CD4-positive, alpha-beta T cell treated with Interleukin-15 for 1 hour (primary cell): Measurements from ENCODE around the gene PRKAB1.
"Not testable (repeated sequence)": the region's sequence is repeated elsewhere in the genome, so short reads cannot be mapped to it uniquely, and the experiment has no call there.

Experiments used
- DNase-seq: peaks from one replicate; pipeline ENCODE4 v3.0.0-alpha.2; 2020

Gene PRKAB1, protein sequence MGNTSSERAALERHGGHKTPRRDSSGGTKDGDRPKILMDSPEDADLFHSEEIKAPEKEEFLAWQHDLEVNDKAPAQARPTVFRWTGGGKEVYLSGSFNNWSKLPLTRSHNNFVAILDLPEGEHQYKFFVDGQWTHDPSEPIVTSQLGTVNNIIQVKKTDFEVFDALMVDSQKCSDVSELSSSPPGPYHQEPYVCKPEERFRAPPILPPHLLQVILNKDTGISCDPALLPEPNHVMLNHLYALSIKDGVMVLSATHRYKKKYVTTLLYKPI

DNA sequence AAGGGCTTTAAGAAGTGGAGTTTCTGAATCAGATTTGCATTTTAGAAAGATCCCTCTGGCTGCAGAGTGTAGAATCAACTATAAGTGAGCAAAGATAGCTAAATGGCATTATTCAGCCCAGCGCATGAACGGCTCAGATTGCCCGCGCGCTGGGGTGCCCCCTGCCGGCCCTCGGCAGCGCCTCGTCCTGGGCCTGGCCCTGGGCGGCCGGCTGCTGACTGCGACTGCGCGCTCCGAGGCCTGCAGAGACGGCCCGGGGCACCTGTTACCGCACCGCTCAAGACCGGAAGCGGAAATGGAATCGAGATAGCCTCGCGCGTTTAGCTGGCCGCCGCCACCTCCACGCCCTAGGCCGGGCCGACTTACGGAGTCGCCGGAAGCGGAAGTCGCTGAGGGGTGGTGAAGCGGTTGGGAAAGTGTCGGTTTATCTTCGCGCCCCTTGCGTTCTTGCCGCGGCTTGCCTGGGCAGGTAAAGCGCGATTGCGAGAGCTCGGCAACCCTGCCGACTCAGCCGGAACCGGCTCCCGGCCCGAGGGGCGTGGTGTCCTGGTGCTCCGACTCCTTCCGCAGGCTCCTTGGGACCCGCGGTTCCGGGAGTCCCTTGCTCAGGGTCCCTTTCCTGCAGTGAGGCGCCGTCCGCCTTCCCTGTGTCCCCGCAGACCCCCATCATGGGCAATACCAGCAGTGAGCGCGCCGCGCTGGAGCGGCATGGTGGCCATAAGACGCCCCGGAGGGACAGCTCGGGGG lies at the start of gene PRKAB1:
PRKAB1 (plus strand) TSS at position 557 of the 747 bp plus-strand sequence; CDS start at position 669, 112 bp downstream.
- peak; percentile 98 for DNase-seq

DNA sequence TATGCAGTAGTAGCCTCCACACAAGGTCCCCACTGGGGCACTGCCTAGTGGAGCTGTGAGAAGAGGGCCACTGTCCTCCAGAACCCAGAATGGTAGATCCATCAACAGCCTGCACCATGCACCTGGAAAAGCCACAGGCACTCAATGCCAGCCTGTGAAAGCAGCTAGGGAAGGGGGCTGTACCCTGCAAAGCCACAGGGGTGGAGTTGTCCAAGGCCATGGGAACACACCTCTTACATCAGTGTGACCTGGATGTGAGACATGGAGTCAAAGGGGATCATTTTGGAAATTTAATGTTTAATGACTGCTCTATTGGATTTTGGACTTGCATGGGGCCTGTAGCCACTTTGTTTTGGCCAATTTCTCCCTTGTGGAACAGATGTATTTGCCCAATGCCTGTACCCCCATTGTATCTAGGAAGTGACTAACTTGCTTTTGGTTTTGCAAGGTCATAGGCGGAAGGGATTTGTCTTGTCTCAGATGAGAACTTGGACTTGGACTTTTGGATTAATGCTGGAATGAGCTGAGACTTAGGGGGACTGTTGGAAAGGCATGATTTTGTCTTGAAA lies 49.5 kb upstream of the PRKAB1 start:
- not testable (repeated sequence) for DNase-seq

DNA sequence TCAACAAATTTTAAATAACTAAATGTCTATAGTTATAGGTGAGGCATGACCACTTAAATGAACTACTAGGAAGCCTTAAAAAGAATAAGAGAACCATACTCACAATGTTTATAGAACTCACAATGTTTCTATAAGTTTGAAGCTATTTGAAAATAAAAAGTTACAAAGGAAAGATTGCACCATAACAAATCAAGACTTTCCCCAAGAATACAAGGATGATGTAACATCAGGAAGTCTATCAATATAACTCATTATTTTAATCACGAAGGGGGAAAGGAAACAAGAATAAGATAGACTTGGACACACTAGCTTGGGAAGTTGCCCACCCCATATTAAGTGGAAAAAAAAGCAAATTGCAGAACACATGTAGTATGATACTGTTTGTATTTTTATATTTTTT lies 47.4 kb upstream of the PRKAB1 start:
- DNase-seq = no peak

DNA sequence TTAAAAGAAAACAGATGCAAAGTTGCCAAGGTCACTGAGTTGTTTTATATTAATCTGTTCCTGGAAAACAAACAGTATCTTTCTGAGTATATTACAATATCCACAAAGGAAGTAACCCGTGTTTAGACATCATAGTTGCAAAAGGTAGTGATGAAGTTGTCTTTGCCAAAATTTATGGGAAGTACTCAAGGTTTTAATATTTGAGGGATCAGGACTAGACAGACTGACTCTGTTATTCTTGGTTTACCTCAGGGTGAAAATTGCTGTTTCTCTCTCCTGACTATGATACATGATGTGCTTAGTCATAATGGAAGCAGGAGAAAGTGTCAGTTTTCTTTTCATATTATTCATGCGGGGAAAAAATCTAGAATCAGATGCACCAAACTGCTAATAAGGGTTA lies 46.1 kb upstream of the PRKAB1 start:
- DNase-seq = no peak

DNA sequence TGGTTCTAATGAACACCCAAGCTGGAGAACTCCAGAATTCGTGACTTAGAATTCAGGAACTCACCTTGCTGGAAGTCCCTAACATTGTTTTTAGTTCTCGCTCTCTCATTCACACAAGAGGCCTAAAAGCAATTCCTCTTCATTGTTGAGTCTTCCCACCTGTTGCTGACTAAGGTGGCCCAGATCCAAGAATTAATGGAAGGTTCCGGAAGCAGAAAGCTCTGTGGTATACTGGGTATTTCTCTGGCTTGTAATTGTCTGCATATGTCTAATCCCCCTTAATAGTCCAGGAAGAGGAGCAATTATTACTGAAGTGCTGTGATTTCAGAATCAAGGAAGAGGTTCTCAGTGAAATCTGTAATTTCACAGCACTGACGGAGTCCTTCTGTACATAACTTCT lies 43.0 kb upstream of the PRKAB1 start:
- DNase-seq = no peak

DNA sequence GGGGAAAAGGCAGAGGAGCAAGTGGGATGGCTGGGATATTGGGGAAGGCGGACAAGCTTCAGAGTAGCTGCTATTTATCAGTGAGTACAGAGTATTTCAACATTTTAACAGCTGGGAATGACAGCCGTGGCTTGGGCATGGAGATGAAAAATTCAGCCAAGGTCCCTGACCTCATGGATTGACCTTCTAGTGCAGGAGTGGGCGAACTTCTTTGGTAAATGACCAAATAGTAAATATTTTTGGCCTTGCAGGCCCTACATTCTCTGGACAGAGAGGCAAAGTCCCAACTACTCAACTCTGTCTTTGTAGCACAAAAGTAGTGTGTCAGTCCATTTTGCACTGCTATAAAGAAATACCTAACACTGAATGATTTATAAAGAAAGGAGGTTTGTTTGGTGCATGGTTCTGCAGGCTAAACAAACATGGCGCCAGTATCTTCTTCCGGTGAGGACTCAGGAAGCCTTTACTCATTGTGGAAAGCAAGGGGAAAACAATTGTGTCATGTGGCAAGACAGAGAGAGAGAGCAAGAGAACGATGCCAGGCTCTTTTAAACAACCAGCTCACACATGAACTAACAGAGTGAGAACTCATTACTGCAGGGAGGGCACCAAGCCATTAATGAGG lies 40.8 kb upstream of the PRKAB1 start:
- DNase-seq = no peak

DNA sequence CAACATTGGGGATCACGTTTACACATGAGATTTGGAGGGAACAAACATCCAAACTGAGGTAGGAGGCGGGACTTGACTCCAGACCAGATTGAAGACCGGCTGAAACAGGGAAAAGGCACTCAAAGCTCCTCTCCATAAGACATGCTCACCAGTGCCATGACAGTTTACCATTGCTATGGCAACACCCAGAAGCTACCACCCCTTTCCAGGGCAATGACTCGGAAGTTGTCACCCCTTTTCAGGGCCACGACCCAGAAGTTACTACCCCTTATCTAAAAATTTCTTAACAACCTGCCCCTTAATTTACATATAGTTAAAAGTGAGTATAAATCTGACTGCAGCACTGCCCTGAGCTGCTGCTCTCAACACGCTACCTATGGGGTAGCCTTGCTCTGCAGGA lies 40.2 kb upstream of the PRKAB1 start:
- no peak for DNase-seq

DNA sequence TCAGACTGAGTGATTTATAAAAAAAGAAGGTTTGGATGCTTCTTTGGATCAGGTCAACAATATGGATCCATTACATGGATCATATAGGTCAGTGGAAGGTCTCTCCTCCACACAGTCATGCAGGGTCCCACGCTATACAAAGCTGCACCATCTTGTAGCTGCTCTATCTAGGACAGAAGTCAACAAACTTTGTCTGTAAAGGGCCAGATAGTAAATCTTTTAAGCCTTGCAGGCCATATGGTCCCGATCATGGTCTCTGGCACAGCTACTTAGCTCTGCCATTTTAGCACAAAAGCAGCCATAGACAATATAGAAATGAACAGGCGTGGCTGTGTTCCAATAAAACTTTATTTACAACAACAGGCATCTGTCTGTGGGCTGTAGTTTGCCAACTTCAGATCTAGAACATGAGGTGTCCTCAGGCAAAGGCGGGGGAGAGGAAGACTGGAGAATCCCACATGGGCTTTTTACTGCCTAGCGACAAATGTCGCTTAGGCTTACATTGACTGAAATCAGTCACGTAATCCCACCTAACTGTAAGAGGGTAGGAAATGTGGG lies 37.6 kb upstream of the PRKAB1 start:
- no peak for DNase-seq

DNA sequence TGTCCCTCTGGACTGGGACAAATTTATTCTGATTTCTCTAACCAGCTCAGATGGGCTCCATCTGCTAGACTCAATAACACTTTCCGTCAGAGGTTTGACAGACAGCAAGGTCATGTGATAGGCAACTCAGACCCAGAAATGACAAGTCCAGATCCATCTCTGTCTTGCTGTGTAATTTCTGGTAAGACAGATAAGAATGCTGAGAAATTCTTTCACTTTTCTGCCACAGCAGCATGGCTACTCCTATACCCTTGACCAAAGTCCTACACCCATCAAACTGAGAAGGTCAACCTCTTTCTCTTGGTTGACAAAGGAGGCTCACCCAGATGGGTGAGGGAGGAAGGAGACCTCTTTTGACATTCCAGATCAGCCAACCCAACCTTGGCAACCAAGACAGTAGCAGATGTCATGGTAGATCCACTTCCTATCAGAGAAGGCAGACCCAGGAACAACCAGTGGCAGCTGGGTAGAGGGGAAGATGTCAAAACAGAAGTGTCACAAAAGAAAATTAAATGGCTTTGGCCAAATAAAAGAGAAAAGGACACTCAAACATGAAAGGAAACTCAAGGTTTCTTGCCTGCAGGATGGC lies 36.9 kb upstream of the PRKAB1 start:
- DNase-seq = no peak

DNA sequence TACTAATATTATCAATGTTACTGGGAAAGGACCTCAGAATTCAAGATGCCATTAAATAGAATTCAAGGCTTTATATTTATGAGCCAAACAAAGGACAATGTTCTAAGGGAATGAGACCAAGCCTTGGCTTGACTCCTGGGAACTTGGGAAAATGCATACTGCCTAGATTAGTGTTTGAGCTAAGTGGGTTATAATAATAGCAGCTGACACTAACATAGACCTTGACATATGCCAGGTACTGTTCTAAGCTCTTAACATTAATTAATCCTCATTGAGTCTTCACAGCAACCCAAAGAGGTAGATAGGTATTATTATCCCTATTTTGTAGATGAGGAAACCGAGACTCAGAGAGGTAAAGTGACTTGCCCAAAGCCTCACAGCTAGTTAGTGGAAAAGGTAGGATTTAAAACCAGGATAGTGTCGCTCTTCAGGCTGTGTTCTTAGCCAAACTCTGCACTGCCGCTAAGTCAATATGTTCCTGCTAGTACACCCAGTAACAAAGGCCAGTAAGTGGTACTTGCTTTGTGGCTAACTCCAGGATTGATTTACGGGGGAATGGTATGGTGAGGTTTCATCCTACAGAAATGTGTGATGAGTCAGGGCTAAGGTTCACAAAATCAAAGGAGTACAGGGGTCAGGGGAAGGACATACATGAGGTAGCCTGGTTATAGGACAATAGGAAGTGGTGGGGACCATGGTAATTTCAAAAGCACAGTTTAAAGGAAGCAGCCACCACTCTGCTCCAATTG lies 35.8 kb upstream of the PRKAB1 start:
- DNase-seq = no peak

DNA sequence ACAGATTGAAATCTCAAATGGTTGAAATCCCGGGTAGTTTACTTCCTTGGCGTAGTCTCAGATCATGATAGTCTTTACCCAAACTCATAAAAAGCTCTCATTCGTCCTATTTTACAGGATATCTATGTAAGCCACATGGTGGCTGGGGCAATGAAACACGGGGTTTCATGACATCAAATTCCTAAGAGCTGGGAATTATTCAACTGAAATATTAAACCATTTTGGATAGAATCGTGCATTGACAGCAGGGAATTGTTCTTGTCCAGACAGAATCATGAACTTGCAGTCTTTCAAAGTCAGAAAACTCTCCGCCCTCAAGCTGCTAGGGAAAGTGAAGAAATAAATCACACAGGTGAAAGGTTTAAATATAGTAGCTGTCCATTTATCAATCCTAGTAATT lies 33.2 kb upstream of the PRKAB1 start:
- DNase-seq = no peak

DNA sequence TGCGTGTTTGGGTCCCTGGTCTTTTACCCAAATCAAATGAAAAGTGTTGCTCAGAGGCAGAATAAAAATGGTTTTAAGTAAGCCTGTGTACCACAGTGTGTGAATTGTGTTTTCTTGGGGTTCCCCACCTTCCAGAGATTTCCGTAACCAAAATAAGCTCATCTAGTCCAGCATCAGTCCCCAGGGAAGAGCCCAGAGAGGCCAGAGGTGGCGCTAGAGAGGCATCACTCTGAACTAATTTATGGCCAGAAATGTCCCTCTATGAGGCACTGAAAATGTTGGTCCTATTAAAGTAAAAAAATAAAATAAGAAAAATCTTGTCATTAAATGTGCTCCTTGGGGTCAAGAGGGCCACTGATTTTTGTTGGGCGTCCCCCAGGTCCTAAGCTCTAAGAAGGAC lies 24.9 kb upstream of the PRKAB1 start:
- DNase-seq = no peak

DNA sequence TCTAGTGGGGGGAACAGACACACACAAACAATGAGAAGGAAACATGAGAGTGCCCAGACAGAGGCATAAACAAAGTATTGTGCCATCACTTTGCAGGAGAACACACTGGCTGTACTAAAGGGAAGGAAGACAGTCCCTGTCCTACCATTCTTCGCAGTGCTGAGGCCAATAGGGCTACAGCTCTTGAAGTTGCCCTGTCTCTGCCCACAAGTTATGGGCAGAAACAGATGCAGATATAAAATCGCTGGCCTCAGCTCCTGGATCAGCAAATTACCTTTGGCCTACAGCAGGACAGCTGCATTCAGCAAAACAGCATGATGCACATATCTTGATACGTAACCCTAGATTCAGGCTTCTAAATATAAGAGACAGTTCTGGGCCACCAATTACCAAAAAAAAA lies 23.0 kb upstream of the PRKAB1 start:
- DNase-seq = no peak

DNA sequence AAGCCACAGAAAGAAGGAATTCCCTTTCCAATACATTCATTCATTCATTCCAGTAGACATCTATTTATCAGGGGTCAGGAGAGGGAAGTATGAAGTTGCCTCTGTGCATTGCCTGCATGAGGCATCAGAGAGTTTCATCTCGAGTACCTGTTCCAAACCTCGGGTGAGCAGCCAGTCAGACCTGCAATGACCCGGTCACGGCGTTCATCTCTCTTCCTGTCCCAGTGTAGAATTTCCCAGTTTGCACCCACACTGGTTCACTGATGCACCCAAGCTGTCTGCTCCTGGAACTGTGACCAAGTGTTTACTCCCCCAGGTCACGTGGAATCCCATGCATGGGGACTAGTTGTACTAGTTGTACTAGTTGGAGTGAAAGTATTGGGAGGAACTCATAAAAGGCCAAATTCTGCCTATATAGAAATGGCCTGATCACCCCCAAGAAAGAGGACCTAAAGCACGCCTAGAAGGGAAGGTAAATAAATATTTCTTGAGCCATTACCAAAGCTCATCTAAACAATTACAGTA lies 22.3 kb upstream of the PRKAB1 start:
- DNase-seq = no peak

DNA sequence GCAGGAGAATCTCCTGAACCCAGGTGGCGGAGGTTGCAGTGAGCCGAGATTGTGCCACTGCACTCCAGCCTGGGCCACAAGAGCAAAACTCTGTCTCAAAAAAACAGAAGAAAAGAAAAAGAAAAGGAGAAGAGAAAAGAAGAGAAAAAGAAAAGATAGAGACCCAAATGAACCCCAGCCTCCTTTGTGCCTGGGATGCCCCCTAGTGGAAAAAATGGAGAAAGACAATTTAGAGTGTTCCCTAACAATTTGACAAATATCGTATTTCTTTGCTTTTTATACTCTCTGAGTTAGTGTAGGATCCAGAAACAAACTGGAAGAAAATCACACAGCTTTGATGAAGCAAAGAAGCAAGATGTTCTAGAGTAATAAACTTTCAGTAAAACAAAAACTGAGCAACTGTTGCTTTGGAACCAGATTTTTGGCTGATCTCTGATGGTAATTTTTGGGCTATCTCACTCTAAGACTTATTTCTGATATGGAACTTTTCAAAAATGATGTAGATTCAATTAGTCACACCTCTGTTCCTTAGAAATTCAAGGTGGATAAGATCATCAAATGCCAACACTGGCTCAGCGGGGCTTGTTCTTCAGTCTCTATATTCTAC lies 18.6 kb upstream of the PRKAB1 start:
- DNase-seq = no peak

DNA sequence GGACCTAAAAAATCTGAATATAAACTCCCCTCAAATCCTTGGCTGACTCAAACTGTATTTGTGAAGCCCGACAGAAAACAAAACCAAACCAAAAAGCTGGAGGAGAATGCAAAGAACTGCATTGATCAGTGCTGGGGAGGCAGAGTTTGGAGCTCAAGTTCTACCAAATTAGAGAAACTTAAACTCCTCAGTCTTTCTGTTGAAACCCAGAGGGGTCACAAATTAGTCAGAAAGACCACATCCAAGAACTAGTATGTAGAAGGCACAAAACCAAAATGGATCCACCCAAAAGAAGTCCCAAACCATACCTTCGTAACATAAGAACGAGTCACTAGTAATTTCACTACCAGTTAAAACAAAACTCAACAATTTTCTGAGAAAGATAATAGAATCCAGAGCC lies 15.3 kb upstream of the PRKAB1 start:
- no peak for DNase-seq

DNA sequence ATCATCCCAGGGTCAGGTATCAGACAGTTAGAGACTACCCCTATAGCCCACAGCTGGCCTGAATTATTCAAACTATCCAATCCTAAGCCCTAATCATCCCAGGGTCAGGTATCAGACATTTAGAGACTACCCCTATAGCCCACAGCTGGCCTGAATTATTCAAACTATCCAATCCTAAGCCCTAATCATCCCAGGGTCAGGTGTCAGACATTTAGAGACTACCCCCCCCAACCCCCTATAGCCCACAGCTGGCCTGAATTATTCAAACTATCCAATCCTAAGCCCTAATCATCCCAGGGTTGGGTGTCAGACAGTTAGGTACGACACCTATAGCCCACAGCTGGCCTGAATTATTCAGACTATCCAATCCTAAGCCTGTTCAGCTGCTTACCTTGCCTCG lies 10.9 kb upstream of the PRKAB1 start:
- not testable (repeated sequence) for DNase-seq

DNA sequence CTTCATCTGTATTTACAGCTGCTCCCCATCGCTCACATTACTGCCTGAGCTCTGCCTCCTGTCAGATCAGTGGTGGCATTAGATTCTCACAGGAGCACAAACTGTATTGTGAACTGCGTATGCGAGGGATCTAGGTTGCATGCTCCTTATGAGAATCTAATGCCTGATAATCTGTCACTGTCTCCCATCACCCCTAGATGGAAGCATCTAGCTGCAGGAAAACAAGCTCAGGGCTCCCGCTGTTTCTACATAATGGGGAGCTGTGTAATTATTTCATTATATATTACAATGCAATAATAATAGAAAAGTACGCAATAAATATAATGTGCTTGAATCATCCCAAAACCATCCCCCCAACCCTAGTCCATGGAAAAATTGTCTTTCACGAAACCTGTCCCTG lies 9.8 kb upstream of the PRKAB1 start:
- not testable (repeated sequence) for DNase-seq

DNA sequence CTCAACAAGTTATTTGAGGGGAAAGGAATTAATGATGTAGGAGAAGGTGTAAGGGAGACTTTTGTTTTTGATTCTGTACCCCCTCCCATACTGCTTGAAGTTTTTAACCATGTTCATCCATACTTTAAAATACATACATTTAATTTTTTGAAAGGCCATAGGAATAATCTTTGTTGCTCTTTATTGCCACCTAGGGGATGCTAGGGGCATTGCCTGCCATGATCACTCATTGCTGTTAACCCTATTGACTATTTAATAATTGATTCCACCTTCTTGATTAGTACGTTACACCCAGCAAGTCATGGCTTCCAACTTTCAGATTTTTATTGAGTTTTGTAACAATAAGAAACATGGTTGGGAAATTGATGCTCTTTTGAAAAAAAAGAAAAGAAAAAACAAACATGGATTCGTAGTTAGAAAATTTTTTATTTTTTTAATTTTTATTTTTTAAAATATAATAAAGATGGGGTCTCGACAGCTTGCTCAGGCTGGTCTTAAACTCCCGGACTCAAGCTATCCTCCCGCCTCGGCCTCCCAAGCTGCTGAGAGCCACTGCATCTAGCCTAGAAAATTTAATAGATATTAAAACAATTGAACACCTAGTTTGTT lies 8.5 kb upstream of the PRKAB1 start:
- peak; percentile 35 for DNase-seq

DNA sequence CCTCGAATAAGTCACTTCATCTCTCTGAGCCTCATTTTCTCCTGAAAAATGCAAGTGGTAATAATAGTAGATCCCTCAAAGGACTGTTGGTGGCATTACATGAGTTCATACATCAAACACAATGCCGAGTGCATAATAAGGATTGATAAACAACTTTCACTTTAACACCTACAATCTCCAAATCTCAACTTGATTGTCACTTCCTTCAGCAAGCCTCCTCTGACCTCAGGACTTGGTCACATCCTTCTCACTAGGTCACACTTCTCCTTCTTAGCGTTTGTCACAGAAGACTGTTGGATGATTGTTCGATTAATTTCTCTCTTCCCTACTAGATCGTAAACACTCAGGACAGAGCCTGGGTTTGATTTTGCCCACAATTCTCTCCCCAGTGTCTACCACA lies 7.9 kb upstream of the PRKAB1 start:
- no peak for DNase-seq

DNA sequence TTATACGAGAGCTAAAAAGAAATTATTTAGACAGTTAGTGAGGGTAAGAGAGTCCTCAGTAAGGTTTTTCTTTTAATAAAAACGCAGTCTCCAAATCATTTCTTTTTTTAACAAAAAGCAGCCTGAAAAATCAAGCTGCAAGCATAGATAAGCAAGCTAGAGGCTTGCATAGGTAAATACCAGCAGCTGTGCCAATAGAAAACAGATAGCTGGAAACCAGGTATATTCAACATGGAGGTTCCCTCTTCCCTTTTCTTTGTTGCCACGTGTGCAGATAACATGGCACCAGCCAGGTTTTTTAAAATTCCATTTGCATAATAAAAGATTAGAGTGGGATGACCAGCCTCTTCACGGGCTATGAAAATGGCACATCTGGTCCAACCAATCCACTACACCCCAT lies 6.1 kb upstream of the PRKAB1 start:
- no peak for DNase-seq
